ENCODE measurements around the gene MDM1. TPM values are rescaled to one million over a fixed set of nuclear protein-coding genes. Genes with fewer than 3 reads are reported as not detected.

MDM1 gene
- total RNA-seq, 1 donor: 23.2 TPM

DNA sequence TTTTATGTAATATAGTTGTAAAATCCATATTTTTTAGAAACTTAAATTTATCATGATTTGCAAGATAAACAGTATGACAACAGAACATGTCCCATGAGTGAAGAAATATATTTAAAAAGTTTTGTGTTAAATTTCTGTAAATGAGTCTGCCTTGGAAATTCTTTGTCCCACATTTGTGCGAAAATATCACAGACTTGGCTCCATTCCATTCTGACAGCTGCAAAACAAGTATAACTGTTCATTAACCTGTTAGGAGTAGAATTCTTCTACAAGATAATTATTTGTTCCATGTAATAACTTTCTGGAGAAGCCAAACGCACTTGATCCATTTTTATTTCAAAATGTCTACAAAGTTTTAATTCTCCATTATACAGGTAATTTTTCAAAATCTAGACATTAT, 37.9 kb downstream of the MDM1 start:
- no peak for DNase-seq (ENCODE audit: low read depth)
- TF ChIP-seq, protein P1, sequence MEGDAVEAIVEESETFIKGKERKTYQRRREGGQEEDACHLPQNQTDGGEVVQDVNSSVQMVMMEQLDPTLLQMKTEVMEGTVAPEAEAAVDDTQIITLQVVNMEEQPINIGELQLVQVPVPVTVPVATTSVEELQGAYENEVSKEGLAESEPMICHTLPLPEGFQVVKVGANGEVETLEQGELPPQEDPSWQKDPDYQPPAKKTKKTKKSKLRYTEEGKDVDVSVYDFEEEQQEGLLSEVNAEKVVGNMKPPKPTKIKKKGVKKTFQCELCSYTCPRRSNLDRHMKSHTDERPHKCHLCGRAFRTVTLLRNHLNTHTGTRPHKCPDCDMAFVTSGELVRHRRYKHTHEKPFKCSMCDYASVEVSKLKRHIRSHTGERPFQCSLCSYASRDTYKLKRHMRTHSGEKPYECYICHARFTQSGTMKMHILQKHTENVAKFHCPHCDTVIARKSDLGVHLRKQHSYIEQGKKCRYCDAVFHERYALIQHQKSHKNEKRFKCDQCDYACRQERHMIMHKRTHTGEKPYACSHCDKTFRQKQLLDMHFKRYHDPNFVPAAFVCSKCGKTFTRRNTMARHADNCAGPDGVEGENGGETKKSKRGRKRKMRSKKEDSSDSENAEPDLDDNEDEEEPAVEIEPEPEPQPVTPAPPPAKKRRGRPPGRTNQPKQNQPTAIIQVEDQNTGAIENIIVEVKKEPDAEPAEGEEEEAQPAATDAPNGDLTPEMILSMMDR (IDR thresholded peaks at IDR 0.05; ENCODE audit: insufficient read depth, low read length): no peak
- H3K4me3 ChIP-seq (ENCODE audit: low read depth, low read length): no peak overlapping the region

GRCh38 chr12:68293347-68293746, 38.8 kb downstream of the MDM1 start:
- TF ChIP-seq, protein P1 (IDR thresholded peaks at IDR 0.05; ENCODE audit: insufficient read depth, low read length): no peak
- H3K4me3 ChIP-seq (ENCODE audit: low read depth, low read length): no peak overlapping the region
- DNase-seq (ENCODE audit: low read depth): no peak

DNA sequence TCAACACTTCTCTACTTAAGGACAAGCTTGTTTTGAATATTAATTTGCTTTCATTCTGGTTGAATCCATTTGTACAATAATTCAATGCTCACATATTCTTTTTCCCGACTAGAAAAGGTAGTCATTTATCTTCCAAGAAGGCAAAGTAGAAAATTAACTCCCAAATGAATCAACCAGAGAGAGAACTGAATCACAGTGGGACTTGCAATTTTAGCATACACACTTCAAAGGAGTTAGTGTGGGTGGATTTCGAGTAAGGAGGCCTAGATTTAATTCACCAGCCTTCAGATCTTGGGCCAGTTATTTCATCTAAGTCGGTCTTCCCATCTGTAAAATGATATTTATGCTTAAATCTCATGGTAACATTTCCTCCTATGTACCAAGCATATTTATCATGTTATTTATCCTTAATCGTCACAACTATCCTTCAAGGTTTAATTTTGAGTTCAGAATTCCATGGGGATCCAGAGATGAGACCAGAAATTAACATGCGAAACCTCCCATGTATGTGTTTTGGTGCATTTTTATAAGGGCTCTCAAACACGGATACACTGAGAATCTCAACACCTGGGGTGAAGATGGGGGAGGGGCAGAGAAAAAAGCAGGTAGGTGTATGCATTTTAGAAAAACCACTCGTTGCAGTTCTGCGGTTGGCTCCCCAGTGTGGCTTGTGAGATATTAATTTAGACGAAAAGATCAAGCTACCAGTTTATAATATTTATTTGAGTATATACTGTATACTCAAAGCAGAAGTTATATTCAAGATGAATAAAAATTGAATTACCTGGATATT, 39.8 kb downstream of the MDM1 start:
- DNase-seq (ENCODE audit: low read depth): no peak
- TF ChIP-seq, protein P1 (IDR thresholded peaks at IDR 0.05; ENCODE audit: insufficient read depth, low read length): no peak
- H3K4me3 ChIP-seq (ENCODE audit: low read depth, low read length): no peak overlapping the region

DNA sequence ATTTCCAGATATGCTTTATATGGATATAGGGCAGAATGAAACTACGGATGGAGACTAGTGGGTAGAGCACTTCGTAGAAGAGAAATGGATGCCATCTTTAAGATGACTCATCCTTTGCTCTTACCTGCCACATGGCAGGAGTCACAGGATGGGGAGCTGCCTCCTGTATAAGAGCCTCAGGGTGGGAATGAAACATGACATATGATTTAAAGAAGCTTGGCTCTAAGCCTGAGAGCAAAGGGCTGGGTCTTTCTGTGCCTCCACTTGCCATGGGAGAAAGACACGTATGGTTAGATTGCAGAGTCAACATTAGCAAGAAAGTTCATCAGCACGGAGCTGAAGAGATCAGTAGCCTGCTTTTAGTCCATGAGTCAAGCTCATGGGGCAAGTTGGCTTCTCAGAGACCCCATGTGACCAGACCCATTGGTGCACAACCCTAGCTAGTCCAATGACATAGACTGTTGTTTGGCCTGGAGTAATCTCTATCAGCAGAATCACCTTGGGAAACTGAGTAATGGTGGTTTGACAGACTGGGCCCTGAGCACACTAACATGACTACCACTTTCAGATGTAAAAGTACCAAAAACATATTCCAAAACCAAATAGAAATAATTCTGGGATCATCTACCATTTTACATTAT, 40.6 kb downstream of the MDM1 start:
- no peak for DNase-seq (ENCODE audit: low read depth)
- H3K4me3 ChIP-seq (ENCODE audit: low read depth, low read length): no peak overlapping the region
- TF ChIP-seq, protein P1 (IDR thresholded peaks at IDR 0.05; ENCODE audit: insufficient read depth, low read length): no peak

DNA sequence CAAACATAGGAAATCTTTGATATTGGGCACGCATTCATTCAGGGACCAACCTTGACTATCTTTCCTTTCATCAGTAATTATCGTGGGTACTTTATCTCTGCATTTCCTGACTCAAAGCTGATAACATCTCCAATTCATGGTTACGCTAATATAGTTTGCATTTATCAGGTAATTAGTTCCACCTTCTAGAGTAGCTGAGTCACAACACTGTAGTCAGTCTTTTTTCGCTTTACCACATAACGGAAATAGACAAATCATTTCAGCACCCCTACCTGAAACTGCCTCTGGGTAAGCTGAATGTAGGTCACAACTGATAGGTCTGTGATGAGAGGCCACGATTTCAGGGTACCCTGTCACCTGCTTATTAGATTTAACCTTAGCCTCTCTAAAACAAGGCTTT, 42.0 kb downstream of the MDM1 start:
- DNase-seq (ENCODE audit: low read depth): no peak
- no peak overlapping the region for H3K4me3 ChIP-seq (ENCODE audit: low read depth, low read length)
- TF ChIP-seq, protein P1 (IDR thresholded peaks at IDR 0.05; ENCODE audit: insufficient read depth, low read length): no peak

DNA sequence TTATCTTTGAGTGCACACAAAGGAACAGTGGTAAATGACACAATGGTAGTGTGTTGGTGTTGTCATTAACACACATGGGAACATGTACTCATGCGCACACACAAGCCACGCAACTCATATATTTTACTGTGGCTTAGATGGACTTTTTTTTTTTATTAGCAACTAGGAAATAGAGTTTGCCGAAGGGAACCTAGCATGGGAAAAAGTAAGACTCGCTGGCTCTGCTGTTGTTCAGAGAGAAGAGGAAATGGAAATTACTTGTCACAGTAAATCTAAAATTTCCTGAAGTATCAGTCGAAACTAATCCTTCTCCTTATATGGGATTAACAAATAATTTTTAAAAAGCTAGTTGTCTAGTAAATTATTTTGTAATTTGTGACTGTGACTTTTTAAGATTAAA, 45.1 kb downstream of the MDM1 start:
- no peak overlapping the region for H3K4me3 ChIP-seq (ENCODE audit: low read depth, low read length)
- TF ChIP-seq, protein P1 (IDR thresholded peaks at IDR 0.05; ENCODE audit: insufficient read depth, low read length): no peak
- DNase-seq (ENCODE audit: low read depth): no peak

Measured in fibroblast of the aortic adventitia (primary cell).